DOHH2 (cell line): ENCODE results near the gene ZNF629.

Source experiments
- EZH2phosphoT487 ChIP-seq: fragments of 200-600 bp; sonication (generic); IDR thresholded peaks from 2 replicates; pipeline ENCODE4 v1.6.1; 2017; ENCODE audit warnings: borderline replicate concordance, mild to moderate bottlenecking, antibody characterized with exemption, low read length, moderate library complexity, mixed read lengths
- TF ChIP-seq, protein P1 (sequence below): fragments of 200-600 bp; sonication (generic); IDR thresholded peaks from one replicate; pipeline ENCODE4 v1.5.1; 2014; ENCODE audit warnings: antibody characterized with exemption, mild to moderate bottlenecking, low read depth, low read length; ENCODE audit not compliant: poor library complexity, severe bottlenecking

DNA sequence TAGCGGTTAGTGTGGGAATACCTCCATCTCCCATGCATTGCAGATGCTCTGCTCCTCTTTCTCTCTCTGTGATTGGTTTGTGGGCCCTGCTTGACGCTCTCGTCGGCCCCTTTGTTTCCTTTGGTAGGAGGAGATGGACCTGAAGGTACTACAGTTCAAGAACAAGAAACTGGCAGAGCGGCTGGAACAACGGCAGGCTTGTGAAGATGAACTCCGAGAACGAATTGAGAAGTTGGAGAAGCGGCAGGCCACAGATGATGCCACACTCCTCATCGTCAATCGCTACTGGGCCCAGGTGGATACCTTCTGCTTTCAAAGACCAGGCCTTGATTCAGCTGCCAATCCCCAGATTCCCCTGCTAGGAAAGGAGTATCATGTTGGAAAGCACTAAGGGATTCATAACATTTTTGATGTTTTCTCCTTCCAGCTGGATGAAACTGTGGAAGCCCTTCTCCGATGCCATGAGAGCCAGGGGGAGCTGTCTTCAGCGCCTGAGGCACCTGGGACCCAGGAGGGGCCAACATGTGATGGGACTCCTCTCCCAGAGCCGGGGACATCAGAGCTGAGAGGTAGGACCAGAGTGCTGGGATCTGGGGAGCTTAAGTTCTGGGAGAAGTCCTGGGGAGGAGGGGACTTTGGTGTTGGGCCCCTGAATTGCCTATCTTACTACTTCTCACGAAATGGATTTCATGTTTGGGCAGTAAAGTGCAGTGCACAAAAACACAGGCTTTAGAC, 23.8 kb downstream of the ZNF629 start:
- TF ChIP-seq, protein P1, sequence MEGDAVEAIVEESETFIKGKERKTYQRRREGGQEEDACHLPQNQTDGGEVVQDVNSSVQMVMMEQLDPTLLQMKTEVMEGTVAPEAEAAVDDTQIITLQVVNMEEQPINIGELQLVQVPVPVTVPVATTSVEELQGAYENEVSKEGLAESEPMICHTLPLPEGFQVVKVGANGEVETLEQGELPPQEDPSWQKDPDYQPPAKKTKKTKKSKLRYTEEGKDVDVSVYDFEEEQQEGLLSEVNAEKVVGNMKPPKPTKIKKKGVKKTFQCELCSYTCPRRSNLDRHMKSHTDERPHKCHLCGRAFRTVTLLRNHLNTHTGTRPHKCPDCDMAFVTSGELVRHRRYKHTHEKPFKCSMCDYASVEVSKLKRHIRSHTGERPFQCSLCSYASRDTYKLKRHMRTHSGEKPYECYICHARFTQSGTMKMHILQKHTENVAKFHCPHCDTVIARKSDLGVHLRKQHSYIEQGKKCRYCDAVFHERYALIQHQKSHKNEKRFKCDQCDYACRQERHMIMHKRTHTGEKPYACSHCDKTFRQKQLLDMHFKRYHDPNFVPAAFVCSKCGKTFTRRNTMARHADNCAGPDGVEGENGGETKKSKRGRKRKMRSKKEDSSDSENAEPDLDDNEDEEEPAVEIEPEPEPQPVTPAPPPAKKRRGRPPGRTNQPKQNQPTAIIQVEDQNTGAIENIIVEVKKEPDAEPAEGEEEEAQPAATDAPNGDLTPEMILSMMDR: no peak
- no peak for TF ChIP-seq EZH2phosphoT487
